NCI-H460 (cell line): ENCODE measurements around the gene SLC6A6. TPM values are rescaled to one million over a fixed set of nuclear protein-coding genes. Genes with fewer than 3 reads are reported as not detected.

Experiments used
- DNase-seq: peaks from one replicate; pipeline ENCODE4 v3.0.0-alpha.2; 2016; ENCODE audit warnings: low read depth; ENCODE audit errors: extremely low read depth
- total RNA-seq: library from RNA; depleted of rRNA; stranded (reverse); fragments of >200 nt; shearing (Covaris generic); gene quantifications from 2 replicates; pipeline ENCODE4 v1.2.3, GENCODE V29; 2014

Gene SLC6A6
- total RNA-seq, 1 experiment from 2014 or later, result 123 TPM

GRCh38 chr3:14516738-14517345, 114.4 kb downstream of the SLC6A6 start:
- DNase-seq, result no peak

- DNase-seq, result no peak
These were observed 115.4 kb downstream of the SLC6A6 start for GRCh38 chr3:14517601-14518431.

GRCh38 chr3:14518432-14518802, 116.0 kb downstream of the SLC6A6 start:
- DNase-seq, result no peak

GRCh38 chr3:14518893-14519292, 116.5 kb downstream of the SLC6A6 start:
- no peak for DNase-seq

GRCh38 chr3:14519406-14519805, 117.0 kb downstream of the SLC6A6 start:
- DNase-seq, result no peak

DNA sequence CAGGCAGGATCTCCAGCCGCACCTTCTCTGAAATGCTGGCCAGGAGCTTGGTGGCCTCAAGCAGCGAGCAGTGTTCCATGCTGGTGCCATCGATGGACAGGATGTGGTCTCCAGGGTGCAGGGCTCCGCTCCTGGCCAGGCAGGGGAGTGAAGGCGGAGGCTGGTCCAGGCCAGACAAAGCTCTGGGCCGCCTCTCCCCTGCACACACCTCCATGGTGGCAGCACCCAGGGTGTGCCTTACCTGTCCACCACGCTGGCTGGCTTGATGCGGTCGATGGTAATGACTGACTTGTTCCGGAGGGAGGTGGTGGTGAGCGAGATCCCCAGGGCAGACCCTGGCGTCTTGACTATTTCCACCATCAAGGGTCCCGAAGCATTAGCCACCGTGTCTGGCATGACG, 117.7 kb downstream of the SLC6A6 start:
- DNase-seq, result no peak

DNA sequence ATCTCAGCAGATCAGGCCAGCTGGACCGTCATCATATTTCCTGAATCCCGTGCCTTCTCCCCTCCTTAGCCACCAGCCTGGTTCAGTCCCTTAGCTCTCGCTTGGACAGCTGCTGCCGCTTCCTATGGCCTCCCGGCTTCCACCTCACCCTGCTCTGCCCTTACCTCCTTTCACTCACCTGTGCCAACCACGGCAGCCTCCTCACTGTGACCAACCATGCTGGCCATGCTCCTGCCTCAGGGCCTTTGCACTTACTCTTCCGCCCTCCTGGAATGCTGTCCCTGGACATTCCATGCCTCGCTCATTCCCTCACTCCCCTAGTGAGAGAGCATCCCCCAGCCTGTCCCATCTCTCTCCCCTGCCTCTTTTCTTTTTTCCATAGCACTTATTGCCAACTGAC, 118.6 kb downstream of the SLC6A6 start:
- no peak for DNase-seq

- no peak for DNase-seq
These were observed 119.2 kb downstream of the SLC6A6 start for GRCh38 chr3:14521611-14522010.

GRCh38 chr3:14522129-14522691, 119.8 kb downstream of the SLC6A6 start:
- DNase-seq, result no peak

- no peak for DNase-seq
These were observed 120.4 kb downstream of the SLC6A6 start for GRCh38 chr3:14522768-14523167.

GRCh38 chr3:14523792-14524191, 121.4 kb downstream of the SLC6A6 start:
- DNase-seq, result no peak

DNA sequence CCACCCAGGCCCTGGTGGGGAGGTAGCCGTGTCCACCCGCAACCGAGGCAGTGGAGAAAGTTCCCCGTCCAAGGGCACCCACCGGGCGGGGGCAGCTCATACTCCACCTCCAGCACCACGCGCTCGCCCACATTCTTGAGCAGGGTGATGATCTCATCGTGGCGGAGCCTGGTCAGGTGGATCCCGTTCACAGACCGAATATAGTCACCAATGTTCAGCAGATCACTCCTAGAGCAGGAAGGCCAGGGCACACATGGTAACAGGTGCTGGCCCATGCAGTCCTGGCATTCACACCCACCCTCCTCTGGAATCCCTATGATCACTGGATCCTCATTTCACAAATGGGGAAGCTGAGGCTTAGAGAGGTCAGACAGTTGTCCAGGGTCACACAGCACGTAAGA, 121.9 kb downstream of the SLC6A6 start:
- DNase-seq, result no peak

- DNase-seq, result no peak
These were observed 122.7 kb downstream of the SLC6A6 start for GRCh38 chr3:14524920-14525660.

DNA sequence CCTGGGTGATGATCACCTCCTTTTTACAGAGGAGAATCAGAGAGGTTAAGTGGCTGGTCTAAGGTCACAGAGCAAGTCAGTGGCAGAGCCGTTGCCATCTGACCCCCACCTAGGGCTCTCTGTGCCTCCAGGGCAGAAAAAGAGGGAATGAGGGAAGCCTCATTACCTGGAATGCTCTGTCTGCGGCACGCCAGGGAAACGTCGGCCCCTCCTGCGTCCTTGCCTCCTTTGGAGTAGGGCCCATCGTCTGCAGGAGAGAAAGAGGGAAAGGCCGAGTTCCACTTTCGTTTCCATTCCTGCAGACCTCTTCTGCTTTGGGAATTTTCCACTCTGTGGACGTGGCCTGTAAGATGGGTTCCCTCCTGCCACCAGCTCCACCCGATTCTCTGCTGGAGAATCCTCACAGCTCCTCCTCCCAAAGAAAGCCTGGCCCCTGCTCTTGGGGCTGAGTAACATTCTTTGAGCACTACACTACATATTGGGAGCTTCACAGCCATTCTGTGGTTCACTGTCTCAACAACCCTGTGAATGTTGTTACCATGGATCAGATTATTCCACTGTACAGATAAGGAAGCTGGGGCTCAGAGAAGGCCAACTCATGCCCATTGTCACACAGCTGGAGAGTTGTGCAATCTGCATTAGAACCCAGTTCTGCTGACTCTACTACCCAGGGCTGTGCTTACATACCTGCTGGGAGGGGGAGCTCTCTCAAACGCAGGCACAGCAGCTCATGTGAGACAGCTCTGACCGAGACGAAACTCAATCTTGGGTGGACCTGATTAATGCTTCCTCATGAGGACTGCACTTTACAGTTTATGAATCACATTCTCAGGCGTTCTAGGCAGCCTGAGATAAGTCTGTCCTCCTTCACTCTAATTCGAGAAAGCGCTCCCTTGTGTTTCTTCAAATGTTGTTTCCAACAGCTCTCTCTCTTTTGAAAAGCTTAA, 123.6 kb downstream of the SLC6A6 start:
- no peak for DNase-seq

DNA sequence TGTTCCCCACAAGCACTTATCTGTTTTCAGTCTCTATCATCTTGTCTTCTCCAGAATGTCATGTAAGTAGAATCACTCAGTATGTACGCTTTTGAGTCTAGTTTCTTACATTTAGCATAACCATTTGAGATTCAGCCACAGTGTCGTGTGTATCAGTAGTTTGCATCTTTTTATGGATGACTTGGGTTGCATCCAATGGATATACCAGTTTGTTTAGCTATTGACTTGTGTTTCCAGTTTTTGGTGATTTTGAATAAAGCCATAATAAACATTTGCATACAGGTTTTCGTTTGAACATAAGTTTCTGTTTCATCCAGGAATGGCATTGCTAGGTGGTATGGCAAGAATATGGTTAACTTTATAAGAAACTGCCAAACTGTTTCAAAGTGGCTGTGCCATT, 125.7 kb downstream of the SLC6A6 start:
- no peak for DNase-seq

- no peak for DNase-seq
These were observed 129.5 kb downstream of the SLC6A6 start for GRCh38 chr3:14531856-14532395.

GRCh38 chr3:14532691-14533456, 130.5 kb downstream of the SLC6A6 start:
- DNase-seq, result peak; percentile 37

DNA sequence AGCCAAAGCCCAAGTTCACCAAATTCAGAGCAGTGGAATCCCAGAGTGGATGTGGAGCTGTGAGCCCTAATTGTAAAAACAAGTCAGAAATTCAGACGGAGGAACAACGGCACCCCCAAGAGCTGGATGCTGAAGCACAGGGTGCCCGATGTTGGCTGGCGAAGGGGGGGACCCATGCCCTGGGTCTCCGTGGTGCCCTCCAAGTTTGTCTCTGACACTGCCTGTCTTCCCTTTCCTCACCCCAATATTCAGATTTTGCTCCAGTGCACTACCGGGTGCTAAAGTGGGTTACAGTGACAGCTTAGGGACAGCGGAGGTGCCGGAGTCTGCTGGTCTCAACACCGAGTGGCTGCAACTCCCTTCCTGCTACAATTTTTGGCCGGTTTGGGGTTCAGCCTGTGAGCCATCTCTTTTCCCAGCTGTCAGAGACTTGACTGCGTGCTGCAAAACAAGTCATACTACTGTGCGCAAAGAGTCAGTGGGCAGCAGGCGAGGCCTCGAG, 131.1 kb downstream of the SLC6A6 start:
- no peak for DNase-seq
